ENCODE results near the gene STK17A.
"Not testable (repeated sequence)": the region's sequence is repeated elsewhere in the genome, so short reads cannot be mapped to it uniquely, and the experiment has no call there.

Gene STK17A

GRCh38 chr7:43565786-43566185 lies 17.1 kb upstream of the STK17A start:
- in situ Hi-C loops (cut with HindIII; ENCODE audit: low sequenced_read_pairs) = no loop called here

GRCh38 chr7:43568529-43568928 lies 14.4 kb upstream of the STK17A start:
- in situ Hi-C loops (cut with HindIII; ENCODE audit: low sequenced_read_pairs) = no loop called here

- in situ Hi-C loops (cut with HindIII; ENCODE audit: low sequenced_read_pairs) = no loop called here
Measured at GRCh38 chr7:43569424-43569823, 13.5 kb upstream of the STK17A start.

- in situ Hi-C loops (cut with HindIII; ENCODE audit: low sequenced_read_pairs) = no loop called here
Measured at GRCh38 chr7:43570688-43571365, 12.1 kb upstream of the STK17A start.

GRCh38 chr7:43572516-43573049 lies 10.3 kb upstream of the STK17A start:
- in situ Hi-C loops (cut with HindIII; ENCODE audit: low sequenced_read_pairs) = no loop called here

GRCh38 chr7:43573832-43574231 lies 9.1 kb upstream of the STK17A start:
- in situ Hi-C loops (cut with HindIII; ENCODE audit: low sequenced_read_pairs) = not testable (repeated sequence)

GRCh38 chr7:43575506-43575905 lies 7.4 kb upstream of the STK17A start:
- in situ Hi-C loops (cut with HindIII; ENCODE audit: low sequenced_read_pairs) = loop anchor here (25.0 kb wide), 1 partner anchor 262 kb away; no protein-coding TSS in a partner anchor

- in situ Hi-C loops (cut with HindIII; ENCODE audit: low sequenced_read_pairs) = loop anchor here (25.0 kb wide), 1 partner anchor 261 kb away; no protein-coding TSS in a partner anchor
Measured at GRCh38 chr7:43576241-43576640, 6.7 kb upstream of the STK17A start.

GRCh38 chr7:43577485-43577951 lies 5.4 kb upstream of the STK17A start:
- in situ Hi-C loops (cut with HindIII; ENCODE audit: low sequenced_read_pairs) = loop anchor here (25.0 kb wide), 1 partner anchor 260 kb away; no protein-coding TSS in a partner anchor

GRCh38 chr7:43583424-43584194 lies 701 bp downstream of the STK17A start:
- in situ Hi-C loops (cut with HindIII; ENCODE audit: low sequenced_read_pairs) = loop anchor here (25.0 kb wide), 1 partner anchor 254 kb away; no protein-coding TSS in a partner anchor

GRCh38 chr7:43584195-43584586 lies 1.3 kb downstream of the STK17A start:
- in situ Hi-C loops (cut with HindIII; ENCODE audit: low sequenced_read_pairs) = loop anchor here (25.0 kb wide), 1 partner anchor 253 kb away; no protein-coding TSS in a partner anchor

GRCh38 chr7:43584733-43585132 lies 1.8 kb downstream of the STK17A start:
- in situ Hi-C loops (cut with HindIII; ENCODE audit: low sequenced_read_pairs) = loop anchor here (25.0 kb wide), 1 partner anchor 253 kb away; no protein-coding TSS in a partner anchor

- in situ Hi-C loops (cut with HindIII; ENCODE audit: low sequenced_read_pairs) = loop anchor here (25.0 kb wide), 1 partner anchor 252 kb away; no protein-coding TSS in a partner anchor
Measured at GRCh38 chr7:43585562-43585961, 2.7 kb downstream of the STK17A start.

GRCh38 chr7:43586251-43586900 lies 3.5 kb downstream of the STK17A start:
- in situ Hi-C loops (cut with HindIII; ENCODE audit: low sequenced_read_pairs) = loop anchor here (25.0 kb wide), 1 partner anchor 251 kb away; no protein-coding TSS in a partner anchor

GRCh38 chr7:43588477-43589132 lies 5.7 kb downstream of the STK17A start:
- in situ Hi-C loops (cut with HindIII; ENCODE audit: low sequenced_read_pairs) = loop anchor here (25.0 kb wide), 1 partner anchor 249 kb away; no protein-coding TSS in a partner anchor

- in situ Hi-C loops (cut with HindIII; ENCODE audit: low sequenced_read_pairs) = loop anchor here (25.0 kb wide), 1 partner anchor 248 kb away; no protein-coding TSS in a partner anchor
Measured at GRCh38 chr7:43589133-43589478, 6.2 kb downstream of the STK17A start.

- in situ Hi-C loops (cut with HindIII; ENCODE audit: low sequenced_read_pairs) = loop anchor here (25.0 kb wide), 1 partner anchor 248 kb away; no protein-coding TSS in a partner anchor
Measured at GRCh38 chr7:43589728-43590127, 6.8 kb downstream of the STK17A start.

GRCh38 chr7:43590862-43591557 lies 8.1 kb downstream of the STK17A start:
- in situ Hi-C loops (cut with HindIII; ENCODE audit: low sequenced_read_pairs) = loop anchor here (25.0 kb wide), 1 partner anchor 246 kb away; no protein-coding TSS in a partner anchor

- in situ Hi-C loops (cut with HindIII; ENCODE audit: low sequenced_read_pairs) = loop anchor here (25.0 kb wide), 1 partner anchor 246 kb away; no protein-coding TSS in a partner anchor
Measured at GRCh38 chr7:43591558-43592180, 8.8 kb downstream of the STK17A start.
